IMR-90 (cell line): ENCODE results near the gene SMOC1. TPM values are rescaled to one million over a fixed set of nuclear protein-coding genes. Genes with fewer than 3 reads are reported as not detected.
A peak's percentile ranks its signal among the peaks of the same experiment; 100 is the strongest.

Source experiments
- ATAC-seq: fragments of 200-7000 bp; cut with Tn5 transposase; 2 replicates; pipeline ENCODE4 v1.9.1; 2020; ENCODE audit warnings: low read depth, mild to moderate bottlenecking, moderate library complexity
- BruUV-seq: library from RNA; stranded (reverse); fragments of 400-500 nt; replicated peaks from 2 replicates; lab custom pipeline; 2021; lab: Mats Ljungman, UMichigan
- CTCF ChIA-PET: fragments of 300-600 bp; formaldehyde crosslinking; extraction: SDS; loops from one replicate; lab custom pipeline; 2021; ENCODE audit warnings: antibody characterized with exemption; lab: Yijun Ruan, JAX
- POLR2A ChIA-PET: fragments of 300-600 bp; sonication (Branson Sonifier 250); formaldehyde crosslinking; loops from one replicate; lab custom pipeline; 2022; ENCODE audit warnings: antibody characterized with exemption; ENCODE audit not compliant: unreplicated experiment; lab: Charles Lee
- DNase-seq: peaks from one replicate; pipeline ENCODE4 v3.0.0; 2013
- H2AFZ ChIP-seq: replicated peaks from 2 replicates; pipeline ENCODE3; 2013; ENCODE audit warnings: low read length, mild to moderate bottlenecking; ENCODE audit not compliant: poor library complexity
- H2AK5ac ChIP-seq: 2 replicates; pipeline ENCODE4 v1.6.1; 2013; ENCODE audit warnings: low read depth, low read length, inconsistent platforms
- H2AK9ac ChIP-seq: replicated peaks from 2 replicates; pipeline ENCODE3; 2013; ENCODE audit warnings: mild to moderate bottlenecking, low read depth, low read length, moderate library complexity; ENCODE audit not compliant: poor library complexity
- H2BK120ac ChIP-seq: 2 replicates; pipeline ENCODE4 v1.6.1; 2013; ENCODE audit warnings: low read depth, low read length, inconsistent platforms
- H2BK15ac ChIP-seq: 3 replicates; pipeline ENCODE4 v1.6.1; 2013; ENCODE audit warnings: low read depth, low read length, inconsistent platforms
- H2BK20ac ChIP-seq: 2 replicates; pipeline ENCODE4 v1.6.1; 2013; ENCODE audit warnings: low read depth, mild to moderate bottlenecking, inconsistent platforms, low read length, moderate library complexity
- H2BK5ac ChIP-seq: 2 replicates; pipeline ENCODE4 v1.6.1; 2013; ENCODE audit warnings: mild to moderate bottlenecking, low read depth, low read length, inconsistent platforms; ENCODE audit not compliant: poor library complexity, severe bottlenecking
- H3K14ac ChIP-seq: replicated peaks from 2 replicates; pipeline ENCODE4 v1.6.1; 2013; ENCODE audit warnings: low read depth, low read length, inconsistent platforms
- H3K18ac ChIP-seq: 2 replicates; pipeline ENCODE4 v1.6.1; 2013; ENCODE audit warnings: low read depth, low read length, control low read depth
- H3K23ac ChIP-seq: 2 replicates; pipeline ENCODE4 v1.6.1; 2013; ENCODE audit warnings: low read depth, low read length, inconsistent platforms
- H3K27ac ChIP-seq: 2 replicates; pipeline ENCODE4 v1.5.1; 2013; ENCODE audit warnings: mild to moderate bottlenecking, control low read depth, low read length; ENCODE audit not compliant: insufficient read depth
- H3K27me3 ChIP-seq: 2 replicates; pipeline ENCODE4 v1.6.1; 2013; ENCODE audit warnings: low read length; ENCODE audit not compliant: control insufficient read depth, insufficient read depth
- H3K36me3 ChIP-seq: 2 replicates; pipeline ENCODE4 v1.6.1; 2013; ENCODE audit warnings: low read length, mixed read lengths; ENCODE audit not compliant: control insufficient read depth, insufficient read depth
- H3K4ac ChIP-seq: 2 replicates; pipeline ENCODE4 v1.6.1; 2013; ENCODE audit warnings: low read depth, low read length, inconsistent platforms
- H3K4me1 ChIP-seq: 2 replicates; pipeline ENCODE4 v1.6.1; 2013; ENCODE audit warnings: low read length, mixed read lengths; ENCODE audit not compliant: control insufficient read depth, insufficient read depth
- H3K4me2 ChIP-seq: 2 replicates; pipeline ENCODE4 v1.6.1; 2013; ENCODE audit warnings: low read depth, mild to moderate bottlenecking, control low read depth, low read length, moderate library complexity
- H3K4me3 ChIP-seq: 2 replicates; pipeline ENCODE4 v1.5.1; 2013; ENCODE audit warnings: low read depth, mild to moderate bottlenecking, control low read depth, low read length, moderate library complexity; ENCODE audit not compliant: insufficient read depth
- H3K56ac ChIP-seq: 2 replicates; pipeline ENCODE4 v1.6.1; 2013; ENCODE audit warnings: low read length, inconsistent platforms; ENCODE audit not compliant: insufficient read depth; ENCODE audit errors: extremely low read depth
- H3K79me1 ChIP-seq, 2 experiments: 2 replicates each; pipeline ENCODE4 v1.6.1; 2013; ENCODE audit warnings: low read length in 2 of 2, inconsistent platforms in 1 of 2, low read depth in 1 of 2
- H3K9ac ChIP-seq: 2 replicates; pipeline ENCODE4 v1.6.1; 2013; ENCODE audit warnings: low read depth, low read length, control low read depth
- H3K9me1 ChIP-seq: 2 replicates; pipeline ENCODE4 v1.6.1; 2013; ENCODE audit warnings: low read length, inconsistent platforms; ENCODE audit not compliant: insufficient read depth
- H3K9me3 ChIP-seq: 2 replicates; pipeline ENCODE4 v1.6.1; 2013; ENCODE audit warnings: low read length; ENCODE audit not compliant: control insufficient read depth, insufficient read depth
- H4K20me1 ChIP-seq: 2 replicates; pipeline ENCODE4 v1.6.1; 2013; ENCODE audit warnings: low read length, inconsistent platforms; ENCODE audit not compliant: insufficient read depth
- H4K5ac ChIP-seq: 2 replicates; pipeline ENCODE4 v1.6.1; 2013; ENCODE audit warnings: mild to moderate bottlenecking, low read depth, low read length, control low read depth
- H4K8ac ChIP-seq, 2 experiments: 2 replicates each; pipeline ENCODE4 v1.6.1; 2013; ENCODE audit warnings: low read depth in 2 of 2, low read length in 2 of 2, control low read depth in 1 of 2, inconsistent platforms in 1 of 2
- H4K91ac ChIP-seq: 2 replicates; pipeline ENCODE4 v1.6.1; 2013; ENCODE audit warnings: low read depth, low read length, inconsistent platforms; ENCODE audit not compliant: insufficient read depth
- ELK1 ChIP-seq: fragments of 150-350 bp; IDR thresholded peaks from 2 replicates; pipeline ENCODE4 v1.6.1; 2016; ENCODE audit warnings: low read depth, mild to moderate bottlenecking, low read length, moderate library complexity, borderline replicate concordance
- MAFK ChIP-seq: IDR thresholded peaks from 2 replicates; pipeline ENCODE4 v1.6.1; 2012; ENCODE audit warnings: low read depth, low read length, improper control_type of control experiment
- NFE2L2 ChIP-seq: fragments of 150-350 bp; IDR thresholded peaks from 2 replicates; pipeline ENCODE4 v1.6.1; 2016; ENCODE audit warnings: low read depth, mild to moderate bottlenecking, low read length
- WGBS, 2 experiments: methylation state at CpG; one replicate each; pipeline versions ENCODE4 v1.1.5 to v1.1.7; 2013; ENCODE audit warnings: missing lambda C conversion rate in 2 of 2; ENCODE audit not compliant: insufficient read length in 1 of 2; ENCODE audit errors: extremely low coverage in 2 of 2; 5-methylcytosine and 5-hydroxymethylcytosine counted together
- dilution Hi-C: fragments of 300-500 bp; cut with HindIII; formaldehyde crosslinking; loops from one replicate; pipeline ENCODE4 v1.14.3; 2018; ENCODE audit warnings: low sequenced_read_pairs; ENCODE audit not compliant: unreplicated experiment
- in situ Hi-C: fragments of 300-500 bp; cut with MboI; formaldehyde crosslinking; loops from 3 replicates; pipeline ENCODE4 v1.14.3; 2019; ENCODE audit warnings: low sequenced_read_pairs, inconsistent platforms, mixed read lengths
- intact Hi-C: fragments of 100-400 bp; cut with micrococcal nuclease; formaldehyde crosslinking; loops from 2 replicates; pipeline ENCODE4 v1.10.0; 2022
- polyA plus RNA-seq, 3 experiments: library from polyadenylated mRNA; depleted of rRNA; stranded (reverse); fragments of >200 nt; gene quantifications; 2 replicates each; pipeline ENCODE4 v1.2.3, GENCODE V29; 2012; ENCODE audit warnings: low replicate concordance in 1 of 3
- total RNA-seq: library from RNA; depleted of rRNA; stranded (reverse); fragments of >200 nt; gene quantifications from 2 replicates; pipeline ENCODE4 v1.2.3, GENCODE V29; 2012

SMOC1 gene
- total and polyA plus RNA-seq, 2 of the 4 experiments (the other 2 are of a cell fraction) = 0.90 to 4.1 TPM

GRCh38 chr14:70022771-70023445 lies 143.7 kb downstream of the SMOC1 start (continued):
- TF ChIP-seq ELK1 = no peak

- peaks cover 3% of the 10 kb centered on the region; the same call in 1 of the 2 replicates for H3K36me3 ChIP-seq
- POLR2A ChIA-PET = no interaction called here
- dilution Hi-C loops (no loop called here), intact Hi-C loops (no loop called here), in situ Hi-C loops (loop anchor here (25.0 kb wide), 1 partner anchor 437 kb away; no protein-coding TSS in a partner anchor)
- H3K9me3 ChIP-seq = no peaks in the 10 kb centered on the region
- H4K20me1 ChIP-seq = no peaks in the 10 kb centered on the region
- no peak overlapping the region for H3K18ac ChIP-seq
- peak overlapping the region; percentile 27 for H2BK5ac ChIP-seq
- DNase-seq (peak; percentile 18), ATAC-seq (no peak)
- no peaks in the 10 kb centered on the region for H3K79me1 ChIP-seq
- H3K14ac ChIP-seq = no peak overlapping the region
- H3K4me2 ChIP-seq = no peak overlapping the region
- no peak overlapping the region for H4K8ac ChIP-seq
- no peak overlapping the region for H3K23ac ChIP-seq
- BruUV-seq = no TSS peak
- no peak overlapping the region for H2BK120ac ChIP-seq
- no peak overlapping the region for H4K91ac ChIP-seq
- H3K4ac ChIP-seq = no peak overlapping the region
- no peaks in the 10 kb centered on the region for H3K27me3 ChIP-seq
- no peak overlapping the region for H2AFZ ChIP-seq
- H4K5ac ChIP-seq = no peak overlapping the region
- H3K27ac ChIP-seq = no peak overlapping the region
- no peak overlapping the region for H2BK20ac ChIP-seq
- H3K4me3 ChIP-seq = no peak overlapping the region
- TF ChIP-seq MAFK (no peak), NFE2L2 (no peak)
- peaks cover 3% of the 10 kb centered on the region; the same call in 1 of the 2 replicates for H3K9me1 ChIP-seq
- no peak overlapping the region for H2AK9ac ChIP-seq
- CTCF ChIA-PET = interaction anchor here (0.6 kb wide), 1 partner anchor 206 kb away, joined by 3 read pairs; no protein-coding TSS in a partner anchor
- WGBS, 2 experiments = no CpG with 5 or more reads among the region's 1 CpG
- H3K9ac ChIP-seq = no peak overlapping the region
- no peak overlapping the region for H2AK5ac ChIP-seq
- no peak overlapping the region for H2BK15ac ChIP-seq
- no peak overlapping the region for H3K56ac ChIP-seq
- peaks cover 2% of the 10 kb centered on the region for H3K4me1 ChIP-seq
These were observed 144.7 kb downstream of the SMOC1 start for GRCh38 chr14:70023871-70024270.
